Islet of Langerhans (tissue), 1 donor: ENCODE measurements around the gene ATP6V0C.

Experiments used
- FAIRE-seq: peaks from one replicate; lab custom pipeline; 2011; peaks lifted over from hg19 to GRCh38; lab: Jason Lieb, UNC

Gene ATP6V0C

GRCh38 chr16:2493605-2494004 lies 20.1 kb upstream of the ATP6V0C start:
- no peak for FAIRE-seq

GRCh38 chr16:2494616-2495015 lies 19.1 kb upstream of the ATP6V0C start:
- no peak for FAIRE-seq

- FAIRE-seq = no peak
Measured at GRCh38 chr16:2495041-2495440, 18.7 kb upstream of the ATP6V0C start.

- no peak for FAIRE-seq
Measured at GRCh38 chr16:2496223-2497115, 17.3 kb upstream of the ATP6V0C start.

GRCh38 chr16:2497116-2497630 lies 16.6 kb upstream of the ATP6V0C start:
- FAIRE-seq = no peak

GRCh38 chr16:2497695-2498484 lies 15.9 kb upstream of the ATP6V0C start:
- FAIRE-seq = no peak

GRCh38 chr16:2498531-2499253 lies 15.1 kb upstream of the ATP6V0C start:
- FAIRE-seq = no peak

- FAIRE-seq = no peak
Measured at GRCh38 chr16:2499454-2499853, 14.3 kb upstream of the ATP6V0C start.

- no peak for FAIRE-seq
Measured at GRCh38 chr16:2499890-2500429, 13.8 kb upstream of the ATP6V0C start.

- FAIRE-seq = no peak
Measured at GRCh38 chr16:2500430-2500917, 13.3 kb upstream of the ATP6V0C start.

- no peak for FAIRE-seq
Measured at GRCh38 chr16:2500918-2501750, 12.6 kb upstream of the ATP6V0C start.

- FAIRE-seq = no peak
Measured at GRCh38 chr16:2501946-2502895, 11.5 kb upstream of the ATP6V0C start.

GRCh38 chr16:2505695-2506094 lies 8.1 kb upstream of the ATP6V0C start:
- FAIRE-seq = no peak

GRCh38 chr16:2507052-2507659 lies 6.6 kb upstream of the ATP6V0C start:
- no peak for FAIRE-seq

- no peak for FAIRE-seq
Measured at GRCh38 chr16:2507665-2508064, 6.1 kb upstream of the ATP6V0C start.

- FAIRE-seq = no peak
Measured at GRCh38 chr16:2508722-2509400, 4.9 kb upstream of the ATP6V0C start.

GRCh38 chr16:2511128-2511800 lies 2.5 kb upstream of the ATP6V0C start:
- no peak for FAIRE-seq

- FAIRE-seq = no peak
Measured at GRCh38 chr16:2511996-2512734, 1.6 kb upstream of the ATP6V0C start.
